IMR-90 (cell line): ENCODE measurements around the gene TMEM200C. TPM values are rescaled to one million over a fixed set of nuclear protein-coding genes. Genes with fewer than 3 reads are reported as not detected.
A peak's percentile ranks its signal among the peaks of the same experiment; 100 is the strongest.

Experiments used
- ATAC-seq: fragments of 200-7000 bp; cut with Tn5 transposase; 2 replicates; pipeline ENCODE4 v1.9.1; 2020; ENCODE audit warnings: low read depth, mild to moderate bottlenecking, moderate library complexity
- BruUV-seq: library from RNA; stranded (reverse); fragments of 400-500 nt; replicated peaks from 2 replicates; lab custom pipeline; 2021; lab: Mats Ljungman, UMichigan
- CTCF ChIA-PET: fragments of 300-600 bp; formaldehyde crosslinking; extraction: SDS; loops from one replicate; lab custom pipeline; 2021; ENCODE audit warnings: antibody characterized with exemption; lab: Yijun Ruan, JAX
- POLR2A ChIA-PET: fragments of 300-600 bp; sonication (Branson Sonifier 250); formaldehyde crosslinking; loops from one replicate; lab custom pipeline; 2022; ENCODE audit warnings: antibody characterized with exemption; ENCODE audit not compliant: unreplicated experiment; lab: Charles Lee
- DNase-seq: peaks from one replicate; pipeline ENCODE4 v3.0.0; 2013
- H2AFZ ChIP-seq: replicated peaks from 2 replicates; pipeline ENCODE3; 2013; ENCODE audit warnings: low read length, mild to moderate bottlenecking; ENCODE audit not compliant: poor library complexity
- H2AK5ac ChIP-seq: 2 replicates; pipeline ENCODE4 v1.6.1; 2013; ENCODE audit warnings: low read depth, low read length, inconsistent platforms
- H2AK9ac ChIP-seq: replicated peaks from 2 replicates; pipeline ENCODE3; 2013; ENCODE audit warnings: mild to moderate bottlenecking, low read depth, low read length, moderate library complexity; ENCODE audit not compliant: poor library complexity
- H2BK120ac ChIP-seq: 2 replicates; pipeline ENCODE4 v1.6.1; 2013; ENCODE audit warnings: low read depth, low read length, inconsistent platforms
- H2BK15ac ChIP-seq: 3 replicates; pipeline ENCODE4 v1.6.1; 2013; ENCODE audit warnings: low read depth, low read length, inconsistent platforms
- H2BK20ac ChIP-seq: 2 replicates; pipeline ENCODE4 v1.6.1; 2013; ENCODE audit warnings: low read depth, mild to moderate bottlenecking, inconsistent platforms, low read length, moderate library complexity
- H2BK5ac ChIP-seq: 2 replicates; pipeline ENCODE4 v1.6.1; 2013; ENCODE audit warnings: mild to moderate bottlenecking, low read depth, low read length, inconsistent platforms; ENCODE audit not compliant: poor library complexity, severe bottlenecking
- H3K14ac ChIP-seq: replicated peaks from 2 replicates; pipeline ENCODE4 v1.6.1; 2013; ENCODE audit warnings: low read depth, low read length, inconsistent platforms
- H3K18ac ChIP-seq: 2 replicates; pipeline ENCODE4 v1.6.1; 2013; ENCODE audit warnings: low read depth, low read length, control low read depth
- H3K23ac ChIP-seq: 2 replicates; pipeline ENCODE4 v1.6.1; 2013; ENCODE audit warnings: low read depth, low read length, inconsistent platforms
- H3K27ac ChIP-seq: 2 replicates; pipeline ENCODE4 v1.5.1; 2013; ENCODE audit warnings: mild to moderate bottlenecking, control low read depth, low read length; ENCODE audit not compliant: insufficient read depth
- H3K27me3 ChIP-seq: 2 replicates; pipeline ENCODE4 v1.6.1; 2013; ENCODE audit warnings: low read length; ENCODE audit not compliant: control insufficient read depth, insufficient read depth
- H3K36me3 ChIP-seq: 2 replicates; pipeline ENCODE4 v1.6.1; 2013; ENCODE audit warnings: low read length, mixed read lengths; ENCODE audit not compliant: control insufficient read depth, insufficient read depth
- H3K4ac ChIP-seq: 2 replicates; pipeline ENCODE4 v1.6.1; 2013; ENCODE audit warnings: low read depth, low read length, inconsistent platforms
- H3K4me1 ChIP-seq: 2 replicates; pipeline ENCODE4 v1.6.1; 2013; ENCODE audit warnings: low read length, mixed read lengths; ENCODE audit not compliant: control insufficient read depth, insufficient read depth
- H3K4me2 ChIP-seq: 2 replicates; pipeline ENCODE4 v1.6.1; 2013; ENCODE audit warnings: low read depth, mild to moderate bottlenecking, control low read depth, low read length, moderate library complexity
- H3K4me3 ChIP-seq: 2 replicates; pipeline ENCODE4 v1.5.1; 2013; ENCODE audit warnings: low read depth, mild to moderate bottlenecking, control low read depth, low read length, moderate library complexity; ENCODE audit not compliant: insufficient read depth
- H3K56ac ChIP-seq: 2 replicates; pipeline ENCODE4 v1.6.1; 2013; ENCODE audit warnings: low read length, inconsistent platforms; ENCODE audit not compliant: insufficient read depth; ENCODE audit errors: extremely low read depth
- H3K79me1 ChIP-seq, 2 experiments: 2 replicates each; pipeline ENCODE4 v1.6.1; 2013; ENCODE audit warnings: low read length in 2 of 2, inconsistent platforms in 1 of 2, low read depth in 1 of 2
- H3K9ac ChIP-seq: 2 replicates; pipeline ENCODE4 v1.6.1; 2013; ENCODE audit warnings: low read depth, low read length, control low read depth
- H3K9me1 ChIP-seq: 2 replicates; pipeline ENCODE4 v1.6.1; 2013; ENCODE audit warnings: low read length, inconsistent platforms; ENCODE audit not compliant: insufficient read depth
- H3K9me3 ChIP-seq: 2 replicates; pipeline ENCODE4 v1.6.1; 2013; ENCODE audit warnings: low read length; ENCODE audit not compliant: control insufficient read depth, insufficient read depth
- H4K20me1 ChIP-seq: 2 replicates; pipeline ENCODE4 v1.6.1; 2013; ENCODE audit warnings: low read length, inconsistent platforms; ENCODE audit not compliant: insufficient read depth
- H4K5ac ChIP-seq: 2 replicates; pipeline ENCODE4 v1.6.1; 2013; ENCODE audit warnings: mild to moderate bottlenecking, low read depth, low read length, control low read depth
- H4K8ac ChIP-seq, 2 experiments: 2 replicates each; pipeline ENCODE4 v1.6.1; 2013; ENCODE audit warnings: low read depth in 2 of 2, low read length in 2 of 2, control low read depth in 1 of 2, inconsistent platforms in 1 of 2
- H4K91ac ChIP-seq: 2 replicates; pipeline ENCODE4 v1.6.1; 2013; ENCODE audit warnings: low read depth, low read length, inconsistent platforms; ENCODE audit not compliant: insufficient read depth
- CTCF ChIP-seq: conservative IDR thresholded peaks from 2 replicates; pipeline ENCODE4 v1.5.1; 2012; ENCODE audit warnings: mild to moderate bottlenecking, low read depth, low read length, improper control_type of control experiment
- MXI1 ChIP-seq: IDR thresholded peaks from 2 replicates; pipeline ENCODE4 v1.6.1; 2012; ENCODE audit warnings: low read depth, mild to moderate bottlenecking, low read length, moderate library complexity, borderline replicate concordance
- RAD21 ChIP-seq: IDR thresholded peaks from 2 replicates; pipeline ENCODE4 v1.6.1; 2012; ENCODE audit warnings: low read length, improper control_type of control experiment
- SMC3 ChIP-seq: fragments of 150-350 bp; IDR thresholded peaks from 2 replicates; pipeline ENCODE4 v1.6.1; 2016; ENCODE audit warnings: low read depth, mild to moderate bottlenecking, antibody characterized with exemption, low read length, moderate library complexity
- dilution Hi-C: fragments of 300-500 bp; cut with HindIII; formaldehyde crosslinking; loops from one replicate; pipeline ENCODE4 v1.14.3; 2018; ENCODE audit warnings: low sequenced_read_pairs; ENCODE audit not compliant: unreplicated experiment
- in situ Hi-C: fragments of 300-500 bp; cut with MboI; formaldehyde crosslinking; loops from 3 replicates; pipeline ENCODE4 v1.14.3; 2019; ENCODE audit warnings: low sequenced_read_pairs, inconsistent platforms, mixed read lengths
- intact Hi-C: fragments of 100-400 bp; cut with micrococcal nuclease; formaldehyde crosslinking; loops from 2 replicates; pipeline ENCODE4 v1.10.0; 2022
- polyA plus RNA-seq, 3 experiments: library from polyadenylated mRNA; depleted of rRNA; stranded (reverse); fragments of >200 nt; gene quantifications; 2 replicates each; pipeline ENCODE4 v1.2.3, GENCODE V29; 2012; ENCODE audit warnings: low replicate concordance in 1 of 3
- total RNA-seq: library from RNA; depleted of rRNA; stranded (reverse); fragments of >200 nt; gene quantifications from 2 replicates; pipeline ENCODE4 v1.2.3, GENCODE V29; 2012

The TMEM200C gene
- total and polyA plus RNA-seq, 2 of the 4 experiments (the other 2 are of a cell fraction), result 1.4 to 2.5 TPM

GRCh38 chr18:5879479-5879882, 15.8 kb downstream of the TMEM200C start:
- CTCF ChIA-PET, result interaction anchor here (0.7 to 1.5 kb wide), 6 partner anchors 8 to 339 kb away, joined by 3 to 16 read pairs (median 4); no protein-coding TSS in a partner anchor
- no peak overlapping the region for H4K5ac ChIP-seq
- H3K56ac ChIP-seq, result no peak overlapping the region
- H3K9me1 ChIP-seq, result no peaks in the 10 kb centered on the region
- POLR2A ChIA-PET, result no interaction called here
- H2AK9ac ChIP-seq, result no peak overlapping the region
- dilution Hi-C loops (no loop called here), intact Hi-C loops (loop anchor here (1.0 to 10.0 kb wide), 3 partner anchors 340 to 1295 kb away; no protein-coding TSS in a partner anchor), in situ Hi-C loops (loop anchor here (10.0 kb wide), 1 partner anchor 1015 kb away; no protein-coding TSS in a partner anchor)
- no peaks in the 10 kb centered on the region for H3K36me3 ChIP-seq
- H3K14ac ChIP-seq, result no peak overlapping the region
- no peak overlapping the region for H2BK20ac ChIP-seq
- no peak overlapping the region for H2AFZ ChIP-seq
- H3K23ac ChIP-seq, result no peak overlapping the region
- no peaks in the 10 kb centered on the region for H3K4me1 ChIP-seq
- TF ChIP-seq RAD21 (peak; percentile 93), CTCF (peak; percentile 93), MXI1 (no peak), SMC3 (peak; percentile 98)
- BruUV-seq, result no TSS peak
- H3K4me2 ChIP-seq, result no peak overlapping the region
- H3K27me3 ChIP-seq, result peaks cover 3% of the 10 kb centered on the region
- H4K20me1 ChIP-seq, result no peaks in the 10 kb centered on the region
- H3K4me3 ChIP-seq, result no peak overlapping the region
- DNase-seq (peak; percentile 65), ATAC-seq (peak; percentile 89)
- no peak overlapping the region for H3K27ac ChIP-seq
- no peak overlapping the region for H3K4ac ChIP-seq
- no peak overlapping the region for H2AK5ac ChIP-seq
- no peak overlapping the region for H4K8ac ChIP-seq
- no peaks in the 10 kb centered on the region for H3K79me1 ChIP-seq
- no peak overlapping the region for H4K91ac ChIP-seq
- H3K9ac ChIP-seq, result no peak overlapping the region
- H2BK120ac ChIP-seq, result no peak overlapping the region
- no peak overlapping the region for H2BK5ac ChIP-seq
- no peak overlapping the region for H3K18ac ChIP-seq
- no peaks in the 10 kb centered on the region for H3K9me3 ChIP-seq
- H2BK15ac ChIP-seq, result no peak overlapping the region
